ENCODE data around the gene CPB1.

Gene CPB1

DNA sequence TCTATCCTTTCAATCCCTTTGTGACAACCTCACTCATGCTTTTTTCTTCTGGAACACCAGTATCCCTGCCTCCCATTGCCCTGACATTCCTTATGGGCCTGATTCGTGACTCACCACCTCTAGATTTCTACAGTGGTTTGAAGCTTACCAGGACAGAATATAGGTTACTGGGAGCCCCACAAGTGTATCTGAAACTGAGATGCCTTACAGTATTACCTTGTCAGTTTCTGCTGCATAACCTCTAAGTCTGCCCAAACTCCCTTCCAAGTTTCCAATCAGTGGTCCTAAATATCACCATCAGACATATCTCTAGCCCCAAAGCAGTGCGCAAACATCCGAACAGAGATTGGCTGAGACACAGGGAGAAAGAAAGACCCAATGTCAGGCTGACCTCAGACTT, 5.6 kb downstream of the CPB1 start:
- DNase-seq: no peak

DNA sequence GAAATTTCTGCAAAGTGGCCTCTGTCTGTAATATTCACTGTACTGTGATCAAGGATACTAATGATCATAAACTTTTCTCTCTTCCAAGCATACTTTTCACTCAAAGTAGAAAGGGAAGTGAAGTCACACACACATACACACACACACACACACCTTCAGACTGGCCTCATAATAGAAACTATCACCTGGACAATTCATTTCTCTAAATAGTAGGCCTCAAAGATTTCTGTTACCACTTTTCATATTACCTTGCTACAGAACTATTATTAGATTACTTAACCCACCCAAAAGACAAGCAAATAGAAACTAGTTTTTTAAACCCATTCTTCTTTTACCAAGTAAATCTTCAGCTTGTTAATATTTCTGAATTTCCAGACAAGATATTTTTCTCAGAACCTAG, 12.2 kb downstream of the CPB1 start:
- no peak for DNase-seq

DNA sequence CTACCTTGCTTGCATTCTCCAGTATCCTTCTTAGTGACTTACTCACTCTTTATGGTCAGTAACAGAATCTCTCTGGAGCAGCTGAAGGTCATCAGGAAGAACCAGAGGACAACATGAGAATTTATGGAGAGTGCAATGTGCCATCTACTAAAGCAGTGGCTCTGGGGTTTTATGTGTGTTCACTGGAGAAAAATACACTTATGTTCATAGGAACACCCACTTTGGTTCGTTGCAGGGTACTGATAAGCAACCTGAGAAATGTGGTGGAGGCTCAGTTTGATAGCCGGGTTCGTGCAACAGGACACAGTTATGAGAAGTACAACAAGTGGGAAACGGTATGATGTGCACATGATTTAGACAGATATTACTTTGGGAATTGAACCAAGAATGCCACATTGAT, 12.8 kb downstream of the CPB1 start:
- no peak for DNase-seq

- no peak for DNase-seq
These were observed 18.3 kb downstream of the CPB1 start for GRCh38 chr3:148845756-148846395.

GRCh38 chr3:148847351-148847750, 19.7 kb downstream of the CPB1 start:
- no peak for DNase-seq

DNA sequence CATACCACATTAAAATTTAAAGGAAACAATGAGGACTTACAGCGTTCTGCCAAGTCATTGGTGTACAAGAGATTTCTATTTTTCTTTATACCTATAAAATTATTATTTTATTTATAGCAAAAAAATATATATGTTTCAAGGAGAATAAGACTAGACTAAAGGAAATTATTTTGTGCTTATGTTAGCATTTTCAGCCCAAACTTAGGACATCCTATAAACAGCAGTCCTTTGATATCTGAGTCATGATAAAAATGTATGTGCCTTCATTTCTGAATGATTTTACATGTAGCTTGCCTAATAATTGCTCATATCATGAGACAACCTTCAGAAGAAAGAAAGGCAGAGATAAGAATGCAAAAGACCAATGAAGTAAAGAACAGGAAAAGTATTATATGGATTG, 20.8 kb downstream of the CPB1 start:
- DNase-seq: no peak

- DNase-seq: no peak
These were observed 24.8 kb downstream of the CPB1 start for GRCh38 chr3:148852271-148852992.

GRCh38 chr3:148853076-148853475, 25.5 kb downstream of the CPB1 start:
- no peak for DNase-seq

GRCh38 chr3:148854061-148854460, 26.4 kb downstream of the CPB1 start:
- no peak for DNase-seq

GRCh38 chr3:148856384-148856783, 28.8 kb downstream of the CPB1 start:
- no peak for DNase-seq

DNA sequence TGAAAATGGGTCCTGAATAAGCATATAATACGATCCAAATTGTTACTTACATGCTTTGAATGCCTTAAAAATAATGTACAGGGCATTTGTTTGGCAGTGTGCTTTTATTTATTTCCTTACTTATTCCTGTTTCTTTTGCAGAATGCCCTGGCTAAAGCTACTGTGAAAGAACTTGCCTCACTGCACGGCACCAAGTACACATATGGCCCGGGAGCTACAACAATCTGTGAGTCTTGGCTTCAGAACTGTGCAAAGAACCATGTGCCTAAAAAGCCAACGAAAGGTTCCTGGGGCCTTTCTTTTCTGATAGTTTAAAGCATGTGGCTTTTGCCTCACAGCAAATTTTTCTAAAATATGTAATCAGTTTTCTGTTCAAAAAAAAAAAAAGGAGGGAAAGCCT, 29.7 kb downstream of the CPB1 start:
- DNase-seq: no peak

- no peak for DNase-seq
These were observed 33.8 kb downstream of the CPB1 start for GRCh38 chr3:148861277-148861869.

- DNase-seq: no peak
These were observed 35.7 kb downstream of the CPB1 start for GRCh38 chr3:148863297-148863696.

DNA sequence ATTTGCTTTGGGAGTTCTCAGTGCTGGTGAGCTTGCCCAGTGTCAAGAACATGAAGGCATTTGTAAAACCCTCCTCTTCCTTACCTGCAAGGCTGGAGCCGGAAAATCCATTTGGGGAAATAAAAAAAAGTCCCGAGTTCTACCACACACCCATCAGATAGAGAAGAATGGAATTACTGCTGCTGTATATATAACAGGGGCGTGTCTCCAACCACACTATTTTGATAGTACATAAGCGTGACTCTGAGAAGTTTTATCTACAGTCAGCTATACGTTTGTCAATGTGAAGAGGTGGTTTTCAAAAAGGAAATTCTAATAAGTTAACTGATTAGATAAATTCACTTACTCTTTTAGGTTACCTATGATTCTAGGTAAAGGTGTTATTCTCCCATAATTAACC, 36.2 kb downstream of the CPB1 start:
- no peak for DNase-seq

DNA sequence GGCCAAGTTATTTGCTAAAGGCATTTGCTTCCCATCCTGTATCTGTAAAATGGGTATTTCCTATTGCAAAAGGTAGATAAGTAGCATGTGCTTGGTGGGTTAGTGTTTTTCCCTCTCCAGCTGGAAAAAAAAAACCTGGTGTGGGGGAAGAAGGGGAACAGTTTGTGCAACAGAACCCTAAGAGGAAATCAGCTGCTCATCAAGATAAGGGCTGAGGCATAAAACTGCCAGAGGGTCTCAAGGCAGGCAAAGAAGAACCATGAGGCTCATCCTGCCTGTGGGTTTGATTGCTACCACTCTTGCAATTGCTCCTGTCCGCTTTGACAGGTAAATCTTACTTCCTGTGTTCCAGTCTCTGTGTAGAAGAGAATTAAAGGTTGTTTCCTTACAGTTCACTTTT, 37.4 kb downstream of the CPB1 start, which contains the start of gene CPA3:
CPA3 (plus strand) TSS at position 248 of the 400 bp plus-strand sequence; CDS start at position 260, 12 bp downstream.
- no peak for DNase-seq

- no peak for DNase-seq
These were observed 38.6 kb downstream of the CPB1 start for GRCh38 chr3:148866261-148866660.

DNA sequence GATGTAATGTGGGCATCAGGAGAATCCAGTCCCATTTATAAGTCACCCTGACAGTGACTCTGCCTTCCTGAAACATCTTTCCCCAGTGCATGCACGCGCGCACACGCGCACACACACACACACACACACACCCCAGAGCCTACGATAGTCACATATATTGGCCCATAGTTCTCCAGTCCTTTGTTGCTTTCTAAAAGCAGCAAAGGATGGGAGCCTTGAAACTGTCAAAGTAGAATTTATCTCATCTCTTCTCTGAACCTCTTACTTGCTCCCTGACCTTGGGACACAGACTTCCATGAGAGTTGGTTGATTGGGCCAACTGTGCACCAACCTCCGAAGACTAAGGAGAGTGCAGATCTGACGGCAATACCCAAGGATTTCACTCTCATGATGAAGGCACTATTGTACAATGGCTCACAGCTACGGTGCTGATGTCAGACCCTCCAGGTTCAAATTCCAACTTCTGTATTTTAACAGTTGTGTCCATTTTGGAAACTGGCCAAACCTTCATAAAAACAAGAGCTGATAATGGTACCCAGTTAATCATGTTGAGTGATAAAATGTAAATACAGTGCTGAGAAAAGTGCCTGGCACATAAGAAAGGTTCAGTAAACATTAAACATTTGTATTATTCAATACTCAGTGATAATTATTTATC, 45.8 kb downstream of the CPB1 start:
- no peak for DNase-seq

DNA sequence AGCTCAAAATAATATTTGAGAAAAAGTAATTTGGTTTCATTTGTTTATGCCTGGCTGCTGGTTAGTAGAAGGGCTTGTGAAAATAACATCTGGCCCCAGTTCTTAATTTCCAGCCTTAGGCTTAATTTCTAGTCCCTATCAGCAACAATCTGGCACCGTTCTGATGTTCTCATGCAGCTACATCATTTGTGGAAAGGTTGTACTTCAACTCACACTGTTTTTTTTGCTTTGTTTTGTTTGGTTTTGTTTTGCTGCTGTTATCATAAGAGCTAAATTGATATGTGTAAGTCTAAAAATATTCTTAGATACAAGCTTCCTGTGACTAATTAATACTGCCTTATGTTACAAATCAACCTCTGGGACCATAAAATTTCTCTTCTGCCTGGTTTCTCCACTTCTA, 46.4 kb downstream of the CPB1 start:
- DNase-seq: no peak

DNA sequence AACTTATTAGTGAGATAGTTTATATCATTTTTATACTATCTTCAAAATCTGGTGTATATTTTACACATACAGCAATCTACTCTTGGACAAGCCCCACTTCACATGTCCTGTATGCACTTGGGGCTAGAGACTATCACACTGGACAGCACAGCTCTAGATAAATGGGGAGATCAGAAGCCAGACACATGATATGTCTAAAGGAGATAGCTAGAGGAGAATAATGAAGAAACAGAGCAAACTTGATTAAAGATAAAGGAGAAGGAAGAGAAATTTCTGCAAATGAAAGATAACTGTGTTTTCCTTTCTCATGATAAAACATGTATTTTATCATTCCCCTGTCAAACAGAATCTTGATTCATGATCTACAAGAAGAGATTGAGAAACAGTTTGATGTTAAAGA, 50.5 kb downstream of the CPB1 start:
- no peak for DNase-seq

DNA sequence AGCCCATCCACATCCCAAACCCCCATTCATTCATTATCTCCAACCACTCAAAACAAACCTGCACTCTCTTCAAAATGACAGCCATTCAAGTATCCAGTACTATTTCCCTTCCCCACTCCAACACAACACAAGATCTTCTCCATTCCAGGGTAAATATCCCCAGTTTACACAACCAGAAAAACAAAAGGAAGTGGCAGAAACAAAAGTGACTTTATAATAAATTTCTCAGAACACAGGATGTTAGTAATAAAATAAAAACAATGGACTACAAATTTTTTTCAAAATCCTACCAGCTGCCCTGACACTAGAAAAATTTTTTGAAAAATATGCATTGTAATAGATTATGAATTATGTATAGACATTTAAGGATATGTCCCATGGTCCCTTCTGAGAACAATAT, 51.6 kb downstream of the CPB1 start:
- peak in 1 of 2 experiments; percentile 5 for DNase-seq

DNA sequence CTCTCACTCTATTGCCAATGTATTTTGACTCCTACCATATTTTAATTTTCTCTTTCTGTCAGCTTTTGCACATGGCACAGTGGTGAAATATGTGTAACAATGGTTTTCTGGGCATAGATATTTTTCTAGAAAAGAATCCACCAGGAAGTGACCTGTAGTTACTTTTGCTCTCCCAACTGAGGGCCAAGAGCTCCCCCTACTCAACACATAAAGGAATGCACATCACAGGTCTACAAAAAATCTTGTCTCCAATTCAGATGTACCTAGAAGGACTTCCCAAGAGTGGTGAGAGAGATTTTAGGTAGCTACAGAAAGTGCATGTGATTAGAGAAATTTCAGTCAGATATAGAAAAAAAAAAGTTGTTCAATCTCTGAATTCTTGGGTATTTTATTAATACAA, 53.1 kb downstream of the CPB1 start:
- no peak for DNase-seq

DNA sequence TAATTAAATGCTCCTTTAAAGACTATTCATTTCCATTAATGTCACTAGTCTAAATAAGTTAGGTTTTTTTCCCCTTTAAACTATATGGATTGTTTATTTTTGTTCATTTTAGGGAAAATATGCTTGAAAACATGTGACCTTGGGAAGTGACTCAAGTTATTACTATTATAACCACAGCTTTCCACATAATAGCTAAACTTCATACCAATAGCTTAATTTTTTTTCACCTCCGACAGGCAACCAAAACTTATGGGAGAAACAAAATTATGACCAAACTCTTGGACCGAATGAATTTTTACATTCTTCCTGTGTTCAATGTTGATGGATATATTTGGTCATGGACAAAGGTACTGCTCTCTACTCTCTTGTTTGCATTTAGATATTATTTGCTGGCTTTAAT, 53.7 kb downstream of the CPB1 start:
- no peak for DNase-seq

DNA sequence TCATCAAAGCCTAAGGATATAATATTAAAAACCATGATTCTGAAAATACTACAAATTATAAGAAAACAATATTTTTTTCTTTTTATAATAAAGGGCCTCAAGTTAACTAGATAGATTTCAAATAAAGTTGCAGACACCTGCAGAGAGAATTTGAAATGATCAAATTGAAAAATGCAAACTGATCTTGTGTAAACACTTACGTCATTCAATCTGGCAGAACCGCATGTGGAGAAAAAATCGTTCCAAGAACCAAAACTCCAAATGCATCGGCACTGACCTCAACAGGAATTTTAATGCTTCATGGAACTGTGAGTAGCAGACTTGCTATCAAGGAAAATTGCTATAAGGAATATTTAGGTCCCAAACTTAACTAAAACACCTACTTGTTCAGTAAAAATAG, 54.7 kb downstream of the CPB1 start:
- DNase-seq: peak in 1 of 2 experiments; percentile 15

GRCh38 chr3:148883163-148883562, 55.6 kb downstream of the CPB1 start:
- DNase-seq: no peak

All from NCI-H187 (cell line).